ENCODE results near the gene LMBRD1. TPM values are rescaled to one million over a fixed set of nuclear protein-coding genes. Genes with fewer than 3 reads are reported as not detected.

The LMBRD1 gene
- polyA plus RNA-seq, 2 of the 4 experiments (the other 2 are of a cell fraction) = 14.1 to 23.8 TPM

DNA sequence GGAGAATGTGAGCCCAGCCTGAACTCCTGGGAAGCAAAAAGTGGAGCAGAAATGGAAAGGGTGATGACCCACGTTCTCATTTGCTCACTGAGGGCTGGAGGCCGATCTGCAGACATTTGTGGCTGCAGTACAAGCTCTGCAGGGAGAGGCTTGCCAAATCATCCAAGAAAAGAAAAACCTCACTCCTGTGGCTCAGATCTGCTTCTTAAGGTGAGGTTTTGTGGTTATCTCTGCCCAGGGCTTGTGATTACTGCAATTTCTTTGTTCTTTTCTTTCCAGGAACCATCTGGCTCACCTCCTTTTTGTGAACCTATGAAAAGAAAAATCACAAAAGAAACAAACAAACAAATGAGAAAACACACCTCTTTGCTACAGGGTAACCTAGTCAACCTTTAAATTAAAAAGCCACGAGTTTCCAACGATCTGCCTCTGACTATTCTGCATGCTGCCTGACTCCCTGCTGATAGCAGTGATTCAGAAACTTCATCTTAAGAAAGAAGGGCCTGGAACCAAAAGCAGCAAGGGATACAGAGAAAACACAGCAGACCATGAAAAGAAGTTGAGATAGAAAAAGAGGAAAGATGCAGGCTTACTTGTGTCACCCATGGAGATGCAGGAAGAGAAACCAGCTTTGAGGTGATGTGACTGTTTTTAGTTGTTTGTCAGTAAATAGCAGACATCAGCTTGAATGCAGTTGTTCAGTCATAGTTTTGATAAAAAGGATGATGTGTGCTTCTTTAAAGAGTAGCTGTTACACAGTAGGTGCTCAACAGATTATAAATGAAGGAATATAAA is 165.1 kb downstream of the LMBRD1 start (continued):
- TF ChIP-seq, protein P1, sequence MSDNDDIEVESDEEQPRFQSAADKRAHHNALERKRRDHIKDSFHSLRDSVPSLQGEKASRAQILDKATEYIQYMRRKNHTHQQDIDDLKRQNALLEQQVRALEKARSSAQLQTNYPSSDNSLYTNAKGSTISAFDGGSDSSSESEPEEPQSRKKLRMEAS (IDR thresholded peaks at IDR 0.05) = no peak
- no peak for TF ChIP-seq SMC3 (IDR thresholded peaks at IDR 0.05)
- TF ChIP-seq CHD2 (IDR thresholded peaks at IDR 0.05; ENCODE audit: low read length, partially characterized antibody) = no peak
- no peak for TF ChIP-seq NPAS2 (CRISPR knock-in tag; IDR thresholded peaks at IDR 0.05; ENCODE audit: borderline replicate concordance)
- no peak for TF ChIP-seq EHF (CRISPR knock-in tag; IDR thresholded peaks at IDR 0.05)
- no peak for TF ChIP-seq HOXA7 (CRISPR knock-in tag; IDR thresholded peaks at IDR 0.05)
- no peak for TF ChIP-seq PHF8 (IDR thresholded peaks at IDR 0.05; ENCODE audit: borderline replicate concordance, low read depth)

DNA sequence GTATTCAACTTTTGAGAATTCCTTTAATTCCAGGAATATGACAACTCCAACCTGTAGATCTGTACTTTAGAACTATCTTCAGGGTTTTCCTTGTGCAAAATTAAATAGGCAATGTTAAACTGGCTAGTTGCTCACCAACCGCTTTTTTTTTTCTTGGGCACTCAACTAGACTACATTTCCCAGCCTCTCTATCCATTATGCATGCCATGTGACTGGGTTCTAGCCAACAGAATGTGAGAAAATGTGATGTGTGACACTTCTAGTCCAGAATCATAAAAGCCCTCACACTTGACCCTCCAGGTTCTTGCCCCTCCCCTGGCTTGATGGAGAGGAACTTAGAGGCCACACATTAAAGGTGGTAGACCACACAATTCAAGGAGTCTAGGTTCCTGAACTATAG is 166.0 kb downstream of the LMBRD1 start:
- ATAC-seq = no peak
- ChIA-PET CTCF (no interaction called here), POLR2A (no interaction called here)
- Histone ChIP-seq H3K4me3 (no peak overlapping the region), H3K4me2 (no peak overlapping the region), H3K4me1 (no peaks in the 10 kb centered on the region), H3K9me3 (no peaks in the 10 kb centered on the region), H3K27ac (no peak overlapping the region)
- FAIRE-seq = no peak
- no peak for DNase-seq (ENCODE audit: low read depth in 1 of 2, low spot score in 1 of 2)
- 42% methylated on average over 1 of the region's 1 CpG for WGBS (ENCODE audit: missing lambda C conversion rate)
- no peak for TF ChIP-seq TFCP2L1 (CRISPR knock-in tag; IDR thresholded peaks at IDR 0.05)
- no peak for TF ChIP-seq CEBPB (IDR thresholded peaks at IDR 0.05)
- no peak for TF ChIP-seq MAZ (IDR thresholded peaks at IDR 0.05; ENCODE audit: borderline replicate concordance, low read depth, low read length)
- no peak for TF ChIP-seq MAFK (IDR thresholded peaks at IDR 0.05; ENCODE audit: partially characterized antibody)
- no peak for TF ChIP-seq POLR2A (IDR thresholded peaks at IDR 0.05; ENCODE audit: low read length)
- TF ChIP-seq CHD2 (IDR thresholded peaks at IDR 0.05; ENCODE audit: low read length, partially characterized antibody) = no peak
- no peak for TF ChIP-seq NFE2L2 (conservative IDR thresholded peaks at IDR 0.05; ENCODE audit: low read length)
- TF ChIP-seq FOSL2 (IDR thresholded peaks at IDR 0.05) = no peak
- no peak for TF ChIP-seq FOSL2 (CRISPR knock-in tag; IDR thresholded peaks at IDR 0.05)
- TF ChIP-seq RFX5 (IDR thresholded peaks at IDR 0.05) = no peak
- no peak for TF ChIP-seq NR3C1 (IDR thresholded peaks at IDR 0.05)
- TF ChIP-seq GATA3 (IDR thresholded peaks at IDR 0.05; ENCODE audit: borderline replicate concordance) = no peak
- TF ChIP-seq BCL3 (IDR thresholded peaks at IDR 0.05) = no peak
- TF ChIP-seq ZNF302 (CRISPR knock-in tag; IDR thresholded peaks at IDR 0.05) = no peak
- no peak for TF ChIP-seq RAD21 (conservative IDR thresholded peaks at IDR 0.05 in 1 of 2, IDR thresholded peaks at IDR 0.05 in 1 of 2)
- TF ChIP-seq EHF (CRISPR knock-in tag; IDR thresholded peaks at IDR 0.05) = no peak

- ChIA-PET POLR2A (no interaction called here), CTCF (no interaction called here)
- Histone ChIP-seq H3K4me1 (no peaks in the 10 kb centered on the region), H3K9me3 (no peaks in the 10 kb centered on the region), H3K27ac (no peak overlapping the region), H3K4me2 (no peak overlapping the region), H3K4me3 (no peak overlapping the region)
- ATAC-seq = no peak
- DNase-seq (ENCODE audit: low read depth in 1 of 2, low spot score in 1 of 2) = no peak
- no peak for TF ChIP-seq CHD4 (IDR thresholded peaks at IDR 0.05; ENCODE audit: borderline replicate concordance)
- TF ChIP-seq EHMT2 (IDR thresholded peaks at IDR 0.05; ENCODE audit: low read depth) = no peak
- no peak for TF ChIP-seq CHD2 (IDR thresholded peaks at IDR 0.05; ENCODE audit: low read length, partially characterized antibody)
- TF ChIP-seq, protein P2, sequence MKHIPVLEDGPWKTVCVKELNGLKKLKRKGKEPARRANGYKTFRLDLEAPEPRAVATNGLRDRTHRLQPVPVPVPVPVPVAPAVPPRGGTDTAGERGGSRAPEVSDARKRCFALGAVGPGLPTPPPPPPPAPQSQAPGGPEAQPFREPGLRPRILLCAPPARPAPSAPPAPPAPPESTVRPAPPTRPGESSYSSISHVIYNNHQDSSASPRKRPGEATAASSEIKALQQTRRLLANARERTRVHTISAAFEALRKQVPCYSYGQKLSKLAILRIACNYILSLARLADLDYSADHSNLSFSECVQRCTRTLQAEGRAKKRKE (CRISPR knock-in tag; IDR thresholded peaks at IDR 0.05; ENCODE audit: low read depth) = no peak
- no peak for TF ChIP-seq MAFK (IDR thresholded peaks at IDR 0.05; ENCODE audit: partially characterized antibody)
- no peak for TF ChIP-seq CBX2 (IDR thresholded peaks at IDR 0.05; ENCODE audit: borderline replicate concordance, low read depth)
- TF ChIP-seq, protein P3, sequence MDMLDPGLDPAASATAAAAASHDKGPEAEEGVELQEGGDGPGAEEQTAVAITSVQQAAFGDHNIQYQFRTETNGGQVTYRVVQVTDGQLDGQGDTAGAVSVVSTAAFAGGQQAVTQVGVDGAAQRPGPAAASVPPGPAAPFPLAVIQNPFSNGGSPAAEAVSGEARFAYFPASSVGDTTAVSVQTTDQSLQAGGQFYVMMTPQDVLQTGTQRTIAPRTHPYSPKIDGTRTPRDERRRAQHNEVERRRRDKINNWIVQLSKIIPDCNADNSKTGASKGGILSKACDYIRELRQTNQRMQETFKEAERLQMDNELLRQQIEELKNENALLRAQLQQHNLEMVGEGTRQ (IDR thresholded peaks at IDR 0.05) = no peak
- no peak for TF ChIP-seq ZNF302 (CRISPR knock-in tag; IDR thresholded peaks at IDR 0.05)
- TF ChIP-seq HES2 (IDR thresholded peaks at IDR 0.05) = no peak
- no peak for TF ChIP-seq KDM1A (IDR thresholded peaks at IDR 0.05; ENCODE audit: low read depth)
- no peak for TF ChIP-seq EP300 (IDR thresholded peaks at IDR 0.05)
- TF ChIP-seq NPAS2 (CRISPR knock-in tag; IDR thresholded peaks at IDR 0.05; ENCODE audit: borderline replicate concordance) = no peak
- TF ChIP-seq ZFP36 (IDR thresholded peaks at IDR 0.05; ENCODE audit: borderline replicate concordance, partially characterized antibody) = no peak
- no peak for TF ChIP-seq SREBF2 (IDR thresholded peaks at IDR 0.05)
- no peak for TF ChIP-seq HEYL (CRISPR knock-in tag; IDR thresholded peaks at IDR 0.05)
- TF ChIP-seq RCOR1 (IDR thresholded peaks at IDR 0.05; ENCODE audit: low read depth, low read length) = no peak
- TF ChIP-seq FOXS1 (CRISPR knock-in tag; IDR thresholded peaks at IDR 0.05) = no peak
- FAIRE-seq = no peak
- 5% methylated on average over 1 of the region's 1 CpG for WGBS (ENCODE audit: missing lambda C conversion rate)
These were observed 169.2 kb downstream of the LMBRD1 start for GRCh38 chr6:69627625-69628024.
